ENCODE measurements around the gene AFAP1L2.

DNA sequence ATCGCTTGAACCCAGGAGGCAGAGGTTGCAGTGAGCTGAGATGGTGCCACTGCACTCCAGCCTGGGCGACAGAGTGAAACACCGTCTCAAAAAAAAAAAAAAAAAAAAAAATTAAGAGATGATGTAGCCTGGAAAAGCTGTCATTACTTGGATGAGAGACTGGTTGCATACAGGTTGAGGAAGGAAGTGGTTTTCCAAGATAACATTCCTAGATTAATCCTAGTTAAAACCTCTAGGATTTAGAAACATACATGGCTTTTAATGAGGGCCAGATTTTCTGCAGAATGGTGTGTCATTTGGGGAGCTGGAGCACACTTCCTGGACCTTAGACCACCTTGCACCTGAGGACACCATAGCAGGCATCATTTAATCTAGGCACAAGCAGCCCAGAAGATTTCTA is 147.5 kb downstream of the AFAP1L2 start:
- TF ChIP-seq POLR2A (IDR thresholded peaks at IDR 0.05) = no peak
- TF ChIP-seq POLR2AphosphoS5 (IDR thresholded peaks at IDR 0.05) = no peak
